H1 (cell line): ENCODE results near the gene EIF4E2.

Experiments used
- BRCA1 ChIP-seq: IDR thresholded peaks from 2 replicates; pipeline ENCODE4 v1.6.1; 2012; ENCODE audit warnings: low read depth, low read length, improper control_type of control experiment
- JUND ChIP-seq: IDR thresholded peaks from 2 replicates; pipeline ENCODE4 v1.6.1; 2011; ENCODE audit warnings: mild to moderate bottlenecking, improper control_type of control experiment, low read length
- KDM1A ChIP-seq: fragments of 200-600, 300-600 bp; sonication (generic); IDR thresholded peaks from 2 replicates; pipeline ENCODE4 v1.7.1; 2016; ENCODE audit warnings: mild to moderate bottlenecking, low read length, borderline replicate concordance
- MAFK ChIP-seq: IDR thresholded peaks from 2 replicates; pipeline ENCODE4 v1.6.1; 2012; ENCODE audit warnings: low read depth, mild to moderate bottlenecking, improper control_type of control experiment, low read length
- NRF1 ChIP-seq: IDR thresholded peaks from 2 replicates; pipeline ENCODE4 v1.6.1; 2011; ENCODE audit warnings: mild to moderate bottlenecking, low read depth, low read length, improper control_type of control experiment
- POLR2A ChIP-seq, 2 experiments: IDR thresholded peaks; 1 replicate in 1 of 2; 2 replicates in 1 of 2; pipeline ENCODE4 v1.6.1; 2011; ENCODE audit warnings: low read depth in 2 of 2, low read length in 2 of 2, mild to moderate bottlenecking in 2 of 2; ENCODE audit errors: control extremely low read depth in 1 of 2
- RBBP5 ChIP-seq: IDR thresholded peaks from 2 replicates; pipeline ENCODE4 v1.7.1; 2012; ENCODE audit warnings: low read depth, mild to moderate bottlenecking, inconsistent platforms, low read length, moderate library complexity, borderline replicate concordance
- ZNF274 ChIP-seq: IDR thresholded peaks from 2 replicates; pipeline ENCODE4 v1.7.0; 2012; ENCODE audit warnings: low read length, borderline replicate concordance; ENCODE audit errors: extremely low read depth
- TF ChIP-seq, protein P1 (sequence below), 3 experiments: IDR thresholded peaks; 1 replicate in 2 of 3; 2 replicates in 1 of 3; pipeline versions ENCODE4 v1.5.1 to v1.6.1; 2011; ENCODE audit warnings: low read length in 3 of 3, mild to moderate bottlenecking in 3 of 3, inconsistent platforms in 2 of 3, low read depth in 1 of 3, moderate library complexity in 1 of 3; ENCODE audit not compliant: insufficient read depth in 1 of 3; ENCODE audit errors: control extremely low read depth in 1 of 3
- TF ChIP-seq, protein P2 (sequence below): IDR thresholded peaks from 2 replicates; pipeline ENCODE4 v1.6.1; 2011; ENCODE audit warnings: low read length, improper control_type of control experiment

DNA sequence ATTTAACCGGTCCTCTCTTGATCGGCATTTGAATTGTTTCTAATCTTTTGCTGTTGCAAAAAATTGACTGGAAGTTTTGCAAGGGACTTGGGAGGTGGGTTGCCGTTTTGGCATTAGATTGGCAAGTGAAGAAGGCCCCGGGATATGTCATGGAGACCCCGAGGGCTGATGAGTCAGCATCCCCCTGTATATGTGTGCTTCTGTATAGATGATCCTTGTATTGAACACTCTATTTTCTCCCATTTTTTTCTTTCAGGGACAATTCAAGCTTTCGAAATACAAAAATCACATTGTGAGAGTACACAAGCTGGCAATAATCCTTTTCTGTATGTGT lies 30.1 kb downstream of the EIF4E2 start:
- TF ChIP-seq JUND (no peak), KDM1A (no peak), MAFK (no peak), RBBP5 (no peak), NRF1 (no peak), POLR2A (IDR thresholded peaks at IDR 0.05; ENCODE audit: control extremely low read depth in 1 of 2, low read depth in 2 of 2, low read length in 2 of 2) (no peak), BRCA1 (no peak), ZNF274 (no peak)
- TF ChIP-seq, protein P1, sequence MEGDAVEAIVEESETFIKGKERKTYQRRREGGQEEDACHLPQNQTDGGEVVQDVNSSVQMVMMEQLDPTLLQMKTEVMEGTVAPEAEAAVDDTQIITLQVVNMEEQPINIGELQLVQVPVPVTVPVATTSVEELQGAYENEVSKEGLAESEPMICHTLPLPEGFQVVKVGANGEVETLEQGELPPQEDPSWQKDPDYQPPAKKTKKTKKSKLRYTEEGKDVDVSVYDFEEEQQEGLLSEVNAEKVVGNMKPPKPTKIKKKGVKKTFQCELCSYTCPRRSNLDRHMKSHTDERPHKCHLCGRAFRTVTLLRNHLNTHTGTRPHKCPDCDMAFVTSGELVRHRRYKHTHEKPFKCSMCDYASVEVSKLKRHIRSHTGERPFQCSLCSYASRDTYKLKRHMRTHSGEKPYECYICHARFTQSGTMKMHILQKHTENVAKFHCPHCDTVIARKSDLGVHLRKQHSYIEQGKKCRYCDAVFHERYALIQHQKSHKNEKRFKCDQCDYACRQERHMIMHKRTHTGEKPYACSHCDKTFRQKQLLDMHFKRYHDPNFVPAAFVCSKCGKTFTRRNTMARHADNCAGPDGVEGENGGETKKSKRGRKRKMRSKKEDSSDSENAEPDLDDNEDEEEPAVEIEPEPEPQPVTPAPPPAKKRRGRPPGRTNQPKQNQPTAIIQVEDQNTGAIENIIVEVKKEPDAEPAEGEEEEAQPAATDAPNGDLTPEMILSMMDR (IDR thresholded peaks at IDR 0.05; ENCODE audit: control extremely low read depth in 1 of 3, insufficient read depth in 1 of 3, low read depth in 1 of 3, low read length in 3 of 3) = no peak
- TF ChIP-seq, protein P2, sequence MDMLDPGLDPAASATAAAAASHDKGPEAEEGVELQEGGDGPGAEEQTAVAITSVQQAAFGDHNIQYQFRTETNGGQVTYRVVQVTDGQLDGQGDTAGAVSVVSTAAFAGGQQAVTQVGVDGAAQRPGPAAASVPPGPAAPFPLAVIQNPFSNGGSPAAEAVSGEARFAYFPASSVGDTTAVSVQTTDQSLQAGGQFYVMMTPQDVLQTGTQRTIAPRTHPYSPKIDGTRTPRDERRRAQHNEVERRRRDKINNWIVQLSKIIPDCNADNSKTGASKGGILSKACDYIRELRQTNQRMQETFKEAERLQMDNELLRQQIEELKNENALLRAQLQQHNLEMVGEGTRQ = no peak
